ENCODE data around the gene KIAA0586. TPM values are rescaled to one million over a fixed set of nuclear protein-coding genes. Genes with fewer than 3 reads are reported as not detected.
A peak's percentile ranks its signal among the peaks of the same experiment; 100 is the strongest.
"Not testable (repeated sequence)": the region's sequence is repeated elsewhere in the genome, so short reads cannot be mapped to it uniquely, and the experiment has no call there.

The KIAA0586 gene
- total and polyA plus RNA-seq, 11 donors, result 5.9 to 19.7 (median 13.6) TPM

GRCh38 chr14:58572473-58572853 lies 144.9 kb downstream of the KIAA0586 start:
- intact Hi-C loops (cut with DNase I), result no loop called here
- Histone ChIP-seq H3K36me3 (no peaks in the 10 kb centered on the region), H3K27me3 (no peaks in the 10 kb centered on the region), H3K4me1 (no peaks in the 10 kb centered on the region), H3K27ac (peak overlapping the region in 1 of 12 donors; percentile 56), H3K4me3 (no peak overlapping the region), H3K9me3 (no peaks in the 10 kb centered on the region)
- no peak for ATAC-seq
- TF ChIP-seq POLR2A (IDR thresholded peaks at IDR 0.05), result no peak
- TF ChIP-seq CTCF (IDR thresholded peaks at IDR 0.05), result no peak
- no peak for DNase-seq
- WGBS, 4 donors, result 63 to 73% (median 71%) methylated on average over 1 of the region's 1 CpG

GRCh38 chr14:58572863-58573262 lies 145.3 kb downstream of the KIAA0586 start:
- no peak overlapping the region for H3K4me3 ChIP-seq
- no peak for TF ChIP-seq POLR2A (IDR thresholded peaks at IDR 0.05)
- no peak for TF ChIP-seq CTCF (IDR thresholded peaks at IDR 0.05)
- ATAC-seq, result no peak
- intact Hi-C loops (cut with DNase I), result no loop called here
- WGBS, 4 donors, result 90 to 98% (median 96%) methylated on average over 2 of the region's 2 CpGs
- no peaks in the 10 kb centered on the region for H3K27me3 ChIP-seq
- no peak for DNase-seq
- no peaks in the 10 kb centered on the region for H3K36me3 ChIP-seq
- H3K27ac ChIP-seq, result no peak overlapping the region
- H3K4me1 ChIP-seq, result no peaks in the 10 kb centered on the region
- H3K9me3 ChIP-seq, result no peaks in the 10 kb centered on the region

- 89 to 92% (median 91%) methylated on average over 2 of the region's 2 CpGs for WGBS, 4 donors
These were observed 147.1 kb downstream of the KIAA0586 start for GRCh38 chr14:58574623-58575022.

GRCh38 chr14:58575956-58576355 lies 148.4 kb downstream of the KIAA0586 start:
- 24 to 65% (median 45%) methylated on average over 1 of the region's 1 CpG for WGBS, 4 donors
- peaks cover 0 to 4% (median 0%) of the 10 kb centered on the region in 12 donors for H3K9me3 ChIP-seq
- H3K36me3 ChIP-seq, result no peaks in the 10 kb centered on the region
- intact Hi-C loops (cut with DNase I), result no loop called here
- no peaks in the 10 kb centered on the region for H3K27me3 ChIP-seq
- H3K27ac ChIP-seq, result no peak overlapping the region
- H3K4me1 ChIP-seq, result no peaks in the 10 kb centered on the region
- no peak for DNase-seq
- TF ChIP-seq CTCF (IDR thresholded peaks at IDR 0.05) (no peak), POLR2A (IDR thresholded peaks at IDR 0.05) (no peak)
- no peak for ATAC-seq
- no peak overlapping the region for H3K4me3 ChIP-seq

More at GRCh38 chr14:58574623-58575022, 147.1 kb downstream of the KIAA0586 start:
- no peak overlapping the region for H3K27ac ChIP-seq
- H3K4me1 ChIP-seq, result no peaks in the 10 kb centered on the region
- no peaks in the 10 kb centered on the region for H3K27me3 ChIP-seq
- intact Hi-C loops (cut with DNase I), result no loop called here
- ATAC-seq (no peak), DNase-seq (no peak)
- H3K4me3 ChIP-seq, result no peak overlapping the region
- no peak for TF ChIP-seq CTCF (IDR thresholded peaks at IDR 0.05)
- TF ChIP-seq POLR2A (IDR thresholded peaks at IDR 0.05), result no peak
- no peaks in the 10 kb centered on the region for H3K36me3 ChIP-seq
- H3K9me3 ChIP-seq, result no peaks in the 10 kb centered on the region

GRCh38 chr14:58580035-58580434 lies 152.5 kb downstream of the KIAA0586 start:
- H3K27me3 ChIP-seq, ATAC-seq: not testable (repeated sequence)

GRCh38 chr14:58581389-58581788 lies 153.9 kb downstream of the KIAA0586 start:
- DNase-seq; H3K27ac ChIP-seq; intact Hi-C loops (cut with DNase I); H3K9me3 ChIP-seq; ATAC-seq; H3K4me1 ChIP-seq; H3K4me3 ChIP-seq; H3K27me3 ChIP-seq; H3K36me3 ChIP-seq: not testable (repeated sequence)
- WGBS, 4 donors, result 88 to 94% (median 91%) methylated on average over 1 of the region's 1 CpG

More at GRCh38 chr14:58580035-58580434, 152.5 kb downstream of the KIAA0586 start:
- H3K4me1 ChIP-seq; H3K36me3 ChIP-seq; intact Hi-C loops (cut with DNase I); DNase-seq; H3K9me3 ChIP-seq; H3K4me3 ChIP-seq; H3K27ac ChIP-seq: not testable (repeated sequence)
